Panc1 (cell line): Measurements from ENCODE around the gene COASY.

Source experiments
- CTCF ChIP-seq: fragments of 450-650 bp; IDR thresholded peaks from 2 replicates; pipeline ENCODE4 v1.5.1; 2017; ENCODE audit warnings: mild to moderate bottlenecking
- REST ChIP-seq, 2 experiments: IDR thresholded peaks; 2 replicates each; pipeline ENCODE4 v1.6.1; 2011 to 2012; ENCODE audit warnings: low read depth in 2 of 2, control low read depth in 1 of 2, low read length in 1 of 2, mild to moderate bottlenecking in 1 of 2, moderate library complexity in 1 of 2; ENCODE audit not compliant: insufficient read depth in 1 of 2

GRCh38 chr17:42538482-42538881, 23.5 kb upstream of the COASY start:
- TF ChIP-seq CTCF (no peak), REST (IDR thresholded peaks at IDR 0.05; ENCODE audit: insufficient read depth in 1 of 2, low read depth in 2 of 2, low read length in 1 of 2) (no peak)
